ENCODE data around the gene TGFB1. TPM values are rescaled to one million over a fixed set of nuclear protein-coding genes. Genes with fewer than 3 reads are reported as not detected.
A peak's percentile ranks its signal among the peaks of the same experiment; 100 is the strongest.

TGFB1 gene
- total and polyA plus RNA-seq, 9 of the 15 experiments (the other 6 are each of a cell fraction or from before 2014, with no cell fraction given) = 0.24 to 159 (median 17.2) TPM

DNA sequence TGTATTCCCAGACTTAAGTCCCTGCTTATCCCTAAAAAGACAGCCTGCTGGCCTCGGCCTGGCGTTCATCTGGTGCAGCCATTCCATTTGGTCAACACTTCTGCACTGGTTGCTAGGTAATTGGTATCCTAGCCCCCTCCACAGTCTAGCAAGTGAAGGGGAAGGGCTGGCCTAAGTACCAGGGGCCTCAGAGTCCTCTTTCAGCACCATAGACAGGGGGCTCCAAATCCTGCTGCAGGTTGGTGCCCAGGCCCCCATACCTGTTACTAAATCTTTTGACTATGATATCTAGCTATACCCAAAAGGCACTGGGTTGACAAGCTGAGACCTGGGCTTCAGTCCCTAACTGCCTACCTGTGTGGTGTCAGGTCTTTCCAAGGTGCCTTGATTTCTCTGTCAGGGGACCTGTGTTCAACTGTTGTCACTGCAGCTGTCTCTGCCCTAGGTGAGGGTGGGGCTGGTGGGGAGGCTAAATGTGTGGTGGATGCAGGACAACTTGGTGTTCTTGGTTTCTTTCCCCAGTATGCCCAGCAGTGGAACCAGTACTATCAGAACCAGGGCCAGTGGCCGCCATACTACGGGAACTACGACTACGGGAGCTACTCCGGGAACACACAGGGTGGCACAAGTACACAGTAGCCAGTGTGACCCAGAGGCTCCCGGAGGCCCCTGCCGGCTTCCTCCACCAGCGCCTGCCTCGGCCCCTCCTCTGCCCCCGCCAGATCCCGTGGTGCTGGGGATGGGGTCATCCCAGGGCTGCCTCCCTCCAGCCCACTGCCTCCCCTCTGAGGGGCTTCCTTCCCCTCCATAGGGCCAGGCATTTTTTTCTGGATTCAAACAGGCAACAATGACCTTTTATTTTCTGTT lies 47.6 kb downstream of the TGFB1 start (continued):
- TF ChIP-seq, protein P1, sequence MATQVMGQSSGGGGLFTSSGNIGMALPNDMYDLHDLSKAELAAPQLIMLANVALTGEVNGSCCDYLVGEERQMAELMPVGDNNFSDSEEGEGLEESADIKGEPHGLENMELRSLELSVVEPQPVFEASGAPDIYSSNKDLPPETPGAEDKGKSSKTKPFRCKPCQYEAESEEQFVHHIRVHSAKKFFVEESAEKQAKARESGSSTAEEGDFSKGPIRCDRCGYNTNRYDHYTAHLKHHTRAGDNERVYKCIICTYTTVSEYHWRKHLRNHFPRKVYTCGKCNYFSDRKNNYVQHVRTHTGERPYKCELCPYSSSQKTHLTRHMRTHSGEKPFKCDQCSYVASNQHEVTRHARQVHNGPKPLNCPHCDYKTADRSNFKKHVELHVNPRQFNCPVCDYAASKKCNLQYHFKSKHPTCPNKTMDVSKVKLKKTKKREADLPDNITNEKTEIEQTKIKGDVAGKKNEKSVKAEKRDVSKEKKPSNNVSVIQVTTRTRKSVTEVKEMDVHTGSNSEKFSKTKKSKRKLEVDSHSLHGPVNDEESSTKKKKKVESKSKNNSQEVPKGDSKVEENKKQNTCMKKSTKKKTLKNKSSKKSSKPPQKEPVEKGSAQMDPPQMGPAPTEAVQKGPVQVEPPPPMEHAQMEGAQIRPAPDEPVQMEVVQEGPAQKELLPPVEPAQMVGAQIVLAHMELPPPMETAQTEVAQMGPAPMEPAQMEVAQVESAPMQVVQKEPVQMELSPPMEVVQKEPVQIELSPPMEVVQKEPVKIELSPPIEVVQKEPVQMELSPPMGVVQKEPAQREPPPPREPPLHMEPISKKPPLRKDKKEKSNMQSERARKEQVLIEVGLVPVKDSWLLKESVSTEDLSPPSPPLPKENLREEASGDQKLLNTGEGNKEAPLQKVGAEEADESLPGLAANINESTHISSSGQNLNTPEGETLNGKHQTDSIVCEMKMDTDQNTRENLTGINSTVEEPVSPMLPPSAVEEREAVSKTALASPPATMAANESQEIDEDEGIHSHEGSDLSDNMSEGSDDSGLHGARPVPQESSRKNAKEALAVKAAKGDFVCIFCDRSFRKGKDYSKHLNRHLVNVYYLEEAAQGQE (IDR thresholded peaks at IDR 0.05; ENCODE audit: borderline replicate concordance) = peak; percentile 45
- TF ChIP-seq, protein P1 (CRISPR knock-in tag; IDR thresholded peaks at IDR 0.05; ENCODE audit: low read depth) = no peak
- TF ChIP-seq, protein P2, sequence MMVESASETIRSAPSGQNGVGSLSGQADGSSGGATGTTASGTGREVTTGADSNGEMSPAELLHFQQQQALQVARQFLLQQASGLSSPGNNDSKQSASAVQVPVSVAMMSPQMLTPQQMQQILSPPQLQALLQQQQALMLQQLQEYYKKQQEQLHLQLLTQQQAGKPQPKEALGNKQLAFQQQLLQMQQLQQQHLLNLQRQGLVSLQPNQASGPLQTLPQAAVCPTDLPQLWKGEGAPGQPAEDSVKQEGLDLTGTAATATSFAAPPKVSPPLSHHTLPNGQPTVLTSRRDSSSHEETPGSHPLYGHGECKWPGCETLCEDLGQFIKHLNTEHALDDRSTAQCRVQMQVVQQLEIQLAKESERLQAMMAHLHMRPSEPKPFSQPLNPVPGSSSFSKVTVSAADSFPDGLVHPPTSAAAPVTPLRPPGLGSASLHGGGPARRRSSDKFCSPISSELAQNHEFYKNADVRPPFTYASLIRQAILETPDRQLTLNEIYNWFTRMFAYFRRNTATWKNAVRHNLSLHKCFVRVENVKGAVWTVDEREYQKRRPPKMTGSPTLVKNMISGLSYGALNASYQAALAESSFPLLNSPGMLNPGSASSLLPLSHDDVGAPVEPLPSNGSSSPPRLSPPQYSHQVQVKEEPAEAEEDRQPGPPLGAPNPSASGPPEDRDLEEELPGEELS (CRISPR knock-in tag; IDR thresholded peaks at IDR 0.05; ENCODE audit: borderline replicate concordance) = no peak
- TF ChIP-seq XRCC5 (IDR thresholded peaks at IDR 0.05; ENCODE audit: low read depth, low read length) (no peak), NFIX (CRISPR knock-in tag; IDR thresholded peaks at IDR 0.05; ENCODE audit: low read depth) (no peak), KDM1A (IDR thresholded peaks at IDR 0.05) (no peak)
